RWPE1 (cell line): ENCODE measurements around the gene TDP2.

ENCODE experiments used
- CTCF ChIA-PET: fragments of 350-600 bp; sonication (Branson Sonifier 250); formaldehyde crosslinking; extraction: SDS; loops from one replicate; lab custom pipeline; 2021; lab: Yijun Ruan, JAX
- POLR2A ChIA-PET: fragments of 400-600 bp; formaldehyde crosslinking; extraction: SDS; loops from one replicate; lab custom pipeline; 2020; ENCODE audit warnings: antibody characterized with exemption; ENCODE audit not compliant: low non-redundant PET; lab: Yijun Ruan, JAX
- DNase-seq: peaks from one replicate; pipeline ENCODE4 v3.0.0; 2012; ENCODE audit warnings: low spot score
- H3K27ac ChIP-seq: fragments of 450-650 bp; 2 replicates; pipeline ENCODE4 v1.5.1; 2017
- TF ChIP-seq, protein P1 (sequence below): fragments of 450-650 bp; conservative IDR thresholded peaks from 2 replicates; pipeline ENCODE4 v1.5.1; 2017; ENCODE audit warnings: low read depth, mild to moderate bottlenecking

The TDP2 gene

DNA sequence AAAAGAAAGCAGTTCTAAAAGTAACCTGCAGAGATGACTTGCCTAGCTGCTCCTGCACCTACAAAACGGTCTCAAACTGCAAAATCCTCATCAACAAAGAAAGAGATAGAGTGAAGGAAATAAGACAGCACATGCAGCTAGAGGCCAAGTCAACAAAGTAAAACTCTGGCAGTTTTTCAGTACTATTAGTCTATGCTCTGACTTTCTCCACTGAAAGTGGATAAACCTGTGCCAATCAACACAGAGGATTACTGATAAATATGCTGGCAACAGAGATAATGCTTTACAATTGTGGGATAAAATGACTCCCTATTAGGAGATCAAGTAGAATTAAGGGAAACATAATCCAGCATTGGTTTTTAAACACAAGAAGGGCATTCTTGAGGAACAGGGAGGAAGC is 34.1 kb downstream of the TDP2 start:
- TF ChIP-seq, protein P1, sequence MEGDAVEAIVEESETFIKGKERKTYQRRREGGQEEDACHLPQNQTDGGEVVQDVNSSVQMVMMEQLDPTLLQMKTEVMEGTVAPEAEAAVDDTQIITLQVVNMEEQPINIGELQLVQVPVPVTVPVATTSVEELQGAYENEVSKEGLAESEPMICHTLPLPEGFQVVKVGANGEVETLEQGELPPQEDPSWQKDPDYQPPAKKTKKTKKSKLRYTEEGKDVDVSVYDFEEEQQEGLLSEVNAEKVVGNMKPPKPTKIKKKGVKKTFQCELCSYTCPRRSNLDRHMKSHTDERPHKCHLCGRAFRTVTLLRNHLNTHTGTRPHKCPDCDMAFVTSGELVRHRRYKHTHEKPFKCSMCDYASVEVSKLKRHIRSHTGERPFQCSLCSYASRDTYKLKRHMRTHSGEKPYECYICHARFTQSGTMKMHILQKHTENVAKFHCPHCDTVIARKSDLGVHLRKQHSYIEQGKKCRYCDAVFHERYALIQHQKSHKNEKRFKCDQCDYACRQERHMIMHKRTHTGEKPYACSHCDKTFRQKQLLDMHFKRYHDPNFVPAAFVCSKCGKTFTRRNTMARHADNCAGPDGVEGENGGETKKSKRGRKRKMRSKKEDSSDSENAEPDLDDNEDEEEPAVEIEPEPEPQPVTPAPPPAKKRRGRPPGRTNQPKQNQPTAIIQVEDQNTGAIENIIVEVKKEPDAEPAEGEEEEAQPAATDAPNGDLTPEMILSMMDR: no peak
- H3K27ac ChIP-seq: no peak overlapping the region
- no peak for DNase-seq
- ChIA-PET POLR2A (no interaction called here), CTCF (no interaction called here)

DNA sequence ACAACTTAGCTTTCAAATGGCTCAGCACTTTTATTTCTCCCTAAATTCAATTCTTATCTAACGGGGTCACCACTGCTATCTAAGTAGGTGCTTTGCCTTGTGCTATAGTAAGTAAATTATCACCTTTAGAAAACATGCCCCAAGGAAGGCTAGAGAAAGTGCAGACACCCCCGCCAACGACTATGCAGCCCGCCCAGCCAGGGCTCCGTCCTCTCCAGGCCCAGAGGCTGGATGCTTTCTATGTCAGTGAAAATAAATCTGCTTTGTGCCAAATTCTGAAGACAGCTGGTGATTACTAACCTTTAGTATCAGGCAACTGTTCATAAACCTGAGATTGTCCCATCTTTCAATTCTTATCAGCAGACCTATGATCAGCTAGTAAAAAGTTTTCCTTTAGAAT is 35.0 kb downstream of the TDP2 start:
- CTCF ChIA-PET: interaction anchor here (0.7 kb wide), 2 partner anchors 105 to 571 kb away, joined by 3 to 4 read pairs; no protein-coding TSS in a partner anchor

DNA sequence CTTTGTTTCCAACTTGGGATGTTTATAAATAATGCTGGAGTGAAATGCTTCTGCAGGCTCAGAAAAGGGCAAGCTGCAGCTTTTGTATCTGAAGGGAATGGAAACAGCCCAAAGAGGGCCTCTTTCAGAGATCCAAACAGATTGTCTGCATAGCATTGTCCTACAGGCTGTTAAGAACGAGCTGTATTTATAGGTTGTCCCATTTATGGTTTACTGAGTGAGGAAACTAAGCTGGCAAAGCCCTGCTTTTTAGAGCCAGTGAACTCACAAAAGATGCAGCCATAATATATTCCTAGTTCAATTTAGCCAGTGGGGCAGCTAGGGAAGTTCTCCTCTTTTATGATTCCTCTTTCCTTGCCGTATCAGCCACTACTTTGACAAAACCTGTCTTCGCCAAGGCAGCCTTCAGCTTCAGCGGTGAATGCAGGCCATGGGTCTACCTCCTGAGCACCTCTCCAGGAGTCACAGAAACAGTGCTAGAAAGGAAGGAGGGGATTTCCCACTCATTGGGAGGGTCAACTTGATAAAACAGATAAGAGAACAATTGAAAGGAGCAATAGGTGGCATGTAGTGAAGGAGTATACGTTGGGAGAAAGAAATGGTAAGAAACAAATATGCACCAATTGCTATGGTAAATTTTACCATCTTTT is 35.7 kb downstream of the TDP2 start:
- H3K27ac ChIP-seq: no peak overlapping the region
- CTCF ChIA-PET: interaction anchor here (0.6 kb wide), 1 partner anchor 984 kb away, joined by 3 read pairs; no protein-coding TSS in a partner anchor
- TF ChIP-seq, protein P1: no peak
- POLR2A ChIA-PET: no interaction called here
- no peak for DNase-seq

More for the DNA sequence above, 35.0 kb downstream of the TDP2 start:
- TF ChIP-seq, protein P1: no peak
- POLR2A ChIA-PET: no interaction called here
- H3K27ac ChIP-seq: no peak overlapping the region
- no peak for DNase-seq

DNA sequence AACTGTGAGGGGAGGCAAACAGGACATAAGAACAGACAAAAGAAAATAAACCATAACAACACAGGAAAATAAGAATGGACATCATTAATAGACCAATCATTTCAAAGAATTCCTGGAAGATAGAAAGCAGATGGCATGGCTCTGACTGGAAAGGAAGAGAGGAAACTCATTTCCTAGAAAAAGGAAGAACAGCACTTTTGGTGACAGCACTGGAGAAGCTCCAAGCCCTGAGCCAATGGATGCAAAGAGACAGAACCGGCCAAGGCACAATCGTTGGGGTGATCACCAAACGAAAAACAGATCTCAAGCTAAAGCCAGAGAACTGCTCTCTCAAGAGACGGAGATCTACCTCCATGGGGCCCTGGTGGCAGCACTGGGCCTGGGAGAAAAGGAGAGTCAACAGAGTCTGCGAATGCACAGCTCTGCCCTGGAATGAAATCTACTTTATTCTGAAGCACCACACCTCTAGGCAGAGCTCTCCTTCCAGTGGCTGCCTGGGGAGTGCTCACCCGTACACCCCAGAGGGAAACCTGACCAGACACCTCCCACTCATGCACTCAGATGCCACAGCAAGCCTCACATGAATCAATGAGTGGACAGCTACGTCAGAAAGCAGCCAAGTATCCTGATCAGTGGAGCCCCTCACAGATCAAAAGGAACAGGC is 44.9 kb downstream of the TDP2 start:
- H3K27ac ChIP-seq: no peak overlapping the region
- DNase-seq: no peak
- CTCF ChIA-PET: no interaction called here
- POLR2A ChIA-PET: no interaction called here
- TF ChIP-seq, protein P1: no peak

DNA sequence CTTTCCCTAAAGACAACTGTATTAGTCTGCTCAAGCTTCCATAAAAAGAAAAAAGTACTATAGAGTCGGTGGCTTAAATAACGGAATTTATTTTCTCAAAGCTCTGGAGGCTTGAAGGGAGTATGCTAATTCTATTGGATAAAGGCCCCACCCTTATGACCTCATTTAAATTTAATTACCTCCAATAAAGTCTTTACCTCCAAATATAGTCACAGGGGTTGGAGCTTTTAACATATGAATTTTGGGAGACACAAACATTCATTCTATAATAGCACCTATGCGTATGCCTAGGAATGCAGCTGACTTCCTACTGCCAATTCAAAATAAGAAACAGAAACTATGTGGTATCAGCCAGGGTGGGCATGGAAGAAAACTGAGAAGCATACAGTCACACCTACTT is 46.1 kb downstream of the TDP2 start:
- no peak for DNase-seq
- TF ChIP-seq, protein P1: no peak
- CTCF ChIA-PET: interaction anchor here (1.2 to 1.3 kb wide), 2 partner anchors 40 to 42 kb away, joined by 3 to 5 read pairs; no protein-coding TSS in a partner anchor
- no peak overlapping the region for H3K27ac ChIP-seq
- POLR2A ChIA-PET: no interaction called here

DNA sequence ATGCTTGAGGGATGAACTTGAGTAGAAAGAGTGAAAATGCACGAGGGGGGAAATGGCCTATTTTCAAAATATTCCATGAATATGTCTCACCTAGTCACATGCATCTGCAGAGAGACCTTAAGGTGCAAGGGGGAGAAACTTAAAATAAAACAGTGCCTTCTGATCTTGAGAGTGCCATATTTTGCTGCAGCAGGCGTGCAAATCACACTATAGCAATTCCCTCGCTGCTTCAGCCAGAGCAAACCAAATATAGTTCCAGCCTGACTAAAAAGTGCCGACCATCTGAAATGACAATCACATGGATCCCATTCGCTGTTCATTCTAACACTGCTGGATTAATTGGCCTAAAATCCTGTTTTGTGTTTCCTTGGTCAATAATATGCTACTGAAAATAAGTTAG is 47.0 kb downstream of the TDP2 start:
- H3K27ac ChIP-seq: no peak overlapping the region
- TF ChIP-seq, protein P1: no peak
- ChIA-PET CTCF (no interaction called here), POLR2A (no interaction called here)
- DNase-seq: no peak
